ENCODE measurements around the gene SIN3A.

- TF ChIP-seq CTCF (IDR thresholded peaks at IDR 0.05; ENCODE audit: low read depth, low read length, missing input control) (no peak), TAF1 (conservative IDR thresholded peaks at IDR 0.05) (no peak), RAD21 (IDR thresholded peaks at IDR 0.05) (no peak), YY1 (IDR thresholded peaks at IDR 0.05) (no peak), ZBTB33 (IDR thresholded peaks at IDR 0.05) (no peak)
Observed at GRCh38 chr15:75430259-75430658, 21.2 kb downstream of the SIN3A start.
